ENCODE data around the gene KCNC4.

Gene KCNC4

GRCh38 chr1:110230381-110231199 lies 20.5 kb downstream of the KCNC4 start:
- TF ChIP-seq RAD21 (IDR thresholded peaks at IDR 0.05; ENCODE audit: low read depth) = no peak
- no peak for TF ChIP-seq YY1 (IDR thresholded peaks at IDR 0.05; ENCODE audit: low read depth)
- TF ChIP-seq USF1 (IDR thresholded peaks at IDR 0.05) = no peak
- no peak for TF ChIP-seq ZBTB7A (IDR thresholded peaks at IDR 0.05; ENCODE audit: low read depth)
- no peak for TF ChIP-seq MAX (IDR thresholded peaks at IDR 0.05)
- no peak for TF ChIP-seq EP300 (IDR thresholded peaks at IDR 0.05; ENCODE audit: borderline replicate concordance)
- no peak for TF ChIP-seq TCF12 (IDR thresholded peaks at IDR 0.05; ENCODE audit: low read depth)
- TF ChIP-seq EGR1 (IDR thresholded peaks at IDR 0.05) = no peak
- TF ChIP-seq FOXM1 (IDR thresholded peaks at IDR 0.05; ENCODE audit: borderline replicate concordance, low read depth) = no peak
- TF ChIP-seq CREB1 (IDR thresholded peaks at IDR 0.05; ENCODE audit: low read depth) = no peak
- TF ChIP-seq CEBPB (IDR thresholded peaks at IDR 0.05) = no peak
- no peak for TF ChIP-seq REST (IDR thresholded peaks at IDR 0.05; ENCODE audit: low read depth)
- TF ChIP-seq TEAD4 (IDR thresholded peaks at IDR 0.05) = no peak
- TF ChIP-seq NFIC (IDR thresholded peaks at IDR 0.05) = no peak
- no peak for TF ChIP-seq TAF1 (IDR thresholded peaks at IDR 0.05; ENCODE audit: low read depth)

- no peak for TF ChIP-seq FOXM1 (IDR thresholded peaks at IDR 0.05; ENCODE audit: borderline replicate concordance, low read depth)
- TF ChIP-seq ZBTB7A (IDR thresholded peaks at IDR 0.05; ENCODE audit: low read depth) = no peak
- no peak for TF ChIP-seq CEBPB (IDR thresholded peaks at IDR 0.05)
- no peak for TF ChIP-seq EP300 (IDR thresholded peaks at IDR 0.05; ENCODE audit: borderline replicate concordance)
- no peak for TF ChIP-seq CREB1 (IDR thresholded peaks at IDR 0.05; ENCODE audit: low read depth)
- no peak for TF ChIP-seq YY1 (IDR thresholded peaks at IDR 0.05; ENCODE audit: low read depth)
- no peak for TF ChIP-seq RAD21 (IDR thresholded peaks at IDR 0.05; ENCODE audit: low read depth)
- no peak for TF ChIP-seq TAF1 (IDR thresholded peaks at IDR 0.05; ENCODE audit: low read depth)
- TF ChIP-seq EGR1 (IDR thresholded peaks at IDR 0.05) = no peak
- no peak for TF ChIP-seq TCF12 (IDR thresholded peaks at IDR 0.05; ENCODE audit: low read depth)
- TF ChIP-seq REST (IDR thresholded peaks at IDR 0.05; ENCODE audit: low read depth) = no peak
- TF ChIP-seq USF1 (IDR thresholded peaks at IDR 0.05) = no peak
- TF ChIP-seq MAX (IDR thresholded peaks at IDR 0.05) = no peak
- no peak for TF ChIP-seq TEAD4 (IDR thresholded peaks at IDR 0.05)
- TF ChIP-seq NFIC (IDR thresholded peaks at IDR 0.05) = no peak
These were observed 23.7 kb downstream of the KCNC4 start for GRCh38 chr1:110233861-110234260.

- TF ChIP-seq FOXM1 (IDR thresholded peaks at IDR 0.05; ENCODE audit: borderline replicate concordance, low read depth) (no peak), CREB1 (IDR thresholded peaks at IDR 0.05; ENCODE audit: low read depth) (no peak), CEBPB (IDR thresholded peaks at IDR 0.05) (no peak), TCF12 (IDR thresholded peaks at IDR 0.05; ENCODE audit: low read depth) (no peak), EP300 (IDR thresholded peaks at IDR 0.05; ENCODE audit: borderline replicate concordance) (no peak), ZBTB7A (IDR thresholded peaks at IDR 0.05; ENCODE audit: low read depth) (no peak), YY1 (IDR thresholded peaks at IDR 0.05; ENCODE audit: low read depth) (no peak), MAX (IDR thresholded peaks at IDR 0.05) (no peak), TEAD4 (IDR thresholded peaks at IDR 0.05) (no peak), USF1 (IDR thresholded peaks at IDR 0.05) (no peak), TAF1 (IDR thresholded peaks at IDR 0.05; ENCODE audit: low read depth) (no peak), EGR1 (IDR thresholded peaks at IDR 0.05) (no peak), NFIC (IDR thresholded peaks at IDR 0.05) (no peak), REST (IDR thresholded peaks at IDR 0.05; ENCODE audit: low read depth) (no peak), RAD21 (IDR thresholded peaks at IDR 0.05; ENCODE audit: low read depth) (no peak)
These were observed 24.6 kb downstream of the KCNC4 start for GRCh38 chr1:110234691-110235090.

All from Ishikawa (cell line).